K562 (cell line): ENCODE data around the gene SCEL.

Experiments used
- BMI1 ChIP-seq: fragments of 150-350 bp; IDR thresholded peaks from 2 replicates; pipeline ENCODE4 v1.6.1; 2014; ENCODE audit warnings: low read length
- CHD4 ChIP-seq: fragments of 200-600 bp; sonication (generic); IDR thresholded peaks from 3 replicates; pipeline ENCODE4 v1.6.1; 2012; ENCODE audit warnings: low read depth, mild to moderate bottlenecking, mixed read lengths, low read length, inconsistent platforms; ENCODE audit not compliant: insufficient read depth, insufficient replicate concordance, poor library complexity, severe bottlenecking
- CTCF ChIP-seq, 3 experiments: IDR thresholded peaks in 2 of 3; conservative IDR thresholded peaks in 1 of 3; 2 replicates each; pipeline ENCODE4 v1.5.1; 2011 to 2012; ENCODE audit warnings: low read length in 3 of 3, mild to moderate bottlenecking in 3 of 3, control low read depth in 2 of 3, improper control_type of control experiment in 1 of 3, inconsistent platforms in 1 of 3, low read depth in 1 of 3, mixed read lengths in 1 of 3, moderate library complexity in 1 of 3; ENCODE audit not compliant: insufficient read depth in 2 of 3
- EZH2 ChIP-seq: IDR thresholded peaks from 2 replicates; pipeline ENCODE4 v1.6.1; 2012; ENCODE audit warnings: low read depth, mild to moderate bottlenecking, inconsistent platforms, low read length, borderline replicate concordance
- HNRNPLL ChIP-seq: fragments of 200-400 bp; formaldehyde crosslinking; IDR thresholded peaks from 2 replicates; pipeline ENCODE4 v1.6.1; 2017; ENCODE audit warnings: low read length, low read depth, mild to moderate bottlenecking; ENCODE audit not compliant: poor library complexity, severe bottlenecking
- NRF1 ChIP-seq, 2 experiments: fragments of 450-650 bp; IDR thresholded peaks in 1 of 2; conservative IDR thresholded peaks in 1 of 2; 2 replicates each; pipeline ENCODE4 v1.6.1; 2014; ENCODE audit warnings: mild to moderate bottlenecking in 2 of 2
- ZBTB12 ChIP-seq: fragments of 250-450 bp; sonication (Bioruptor Pico); IDR thresholded peaks from 2 replicates; pipeline ENCODE4 v1.4.0; 2020
- ZFP30 ChIP-seq: fragments of 250-450 bp; sonication (Bioruptor Pico); IDR thresholded peaks from 2 replicates; pipeline ENCODE4 v1.8.0; 2022; ENCODE audit warnings: moderate library complexity, mild to moderate bottlenecking, inconsistent platforms, borderline replicate concordance
- ZNF764 ChIP-seq: fragments of 250-450 bp; sonication (Bioruptor Pico); IDR thresholded peaks from 2 replicates; pipeline ENCODE4 v1.4.0; 2020; ENCODE audit warnings: low read depth, mild to moderate bottlenecking, moderate library complexity
- TF ChIP-seq, protein P1 (sequence below): sonication (generic); formaldehyde crosslinking; IDR thresholded peaks from 2 replicates; pipeline ENCODE4 v1.8.1; 2023; ENCODE audit warnings: mild to moderate bottlenecking, missing genetic modification reagents
- TF ChIP-seq, protein P2 (sequence below): sonication (generic); formaldehyde crosslinking; IDR thresholded peaks from 2 replicates; pipeline ENCODE4 v1.9.0; 2022; ENCODE audit warnings: mild to moderate bottlenecking, missing genetic modification reagents

DNA sequence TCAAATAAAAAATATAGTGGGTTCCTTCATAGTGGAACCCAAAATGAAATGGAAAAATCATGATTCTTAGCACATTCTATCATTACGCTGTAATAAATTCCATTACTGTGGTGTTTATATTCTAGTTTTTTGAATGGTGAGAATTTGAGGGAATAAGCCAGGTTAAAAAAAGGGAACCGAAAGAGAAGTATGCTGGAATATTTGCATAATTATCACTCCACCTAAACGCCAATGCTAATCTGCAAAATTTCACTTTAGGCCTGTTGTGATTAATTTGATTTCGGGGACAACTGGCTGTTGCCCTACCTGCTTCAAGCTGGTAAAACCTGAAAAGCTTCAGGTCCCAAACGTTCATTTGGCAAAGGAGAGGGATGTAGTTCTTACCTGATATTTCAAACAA lies 32.1 kb upstream of the SCEL start:
- TF ChIP-seq CTCF (IDR thresholded peaks at IDR 0.05 in 2 of 3, conservative IDR thresholded peaks at IDR 0.05 in 1 of 3; ENCODE audit: insufficient read depth in 2 of 3, low read depth in 1 of 3, low read length in 3 of 3) (no peak), ZBTB12 (no peak), NRF1 (conservative IDR thresholded peaks at IDR 0.05 in 1 of 2, IDR thresholded peaks at IDR 0.05 in 1 of 2) (no peak), ZNF764 (no peak), EZH2 (no peak), BMI1 (no peak), CHD4 (no peak), HNRNPLL (no peak), ZFP30 (CRISPR knock-in tag) (no peak)
- TF ChIP-seq, protein P1, sequence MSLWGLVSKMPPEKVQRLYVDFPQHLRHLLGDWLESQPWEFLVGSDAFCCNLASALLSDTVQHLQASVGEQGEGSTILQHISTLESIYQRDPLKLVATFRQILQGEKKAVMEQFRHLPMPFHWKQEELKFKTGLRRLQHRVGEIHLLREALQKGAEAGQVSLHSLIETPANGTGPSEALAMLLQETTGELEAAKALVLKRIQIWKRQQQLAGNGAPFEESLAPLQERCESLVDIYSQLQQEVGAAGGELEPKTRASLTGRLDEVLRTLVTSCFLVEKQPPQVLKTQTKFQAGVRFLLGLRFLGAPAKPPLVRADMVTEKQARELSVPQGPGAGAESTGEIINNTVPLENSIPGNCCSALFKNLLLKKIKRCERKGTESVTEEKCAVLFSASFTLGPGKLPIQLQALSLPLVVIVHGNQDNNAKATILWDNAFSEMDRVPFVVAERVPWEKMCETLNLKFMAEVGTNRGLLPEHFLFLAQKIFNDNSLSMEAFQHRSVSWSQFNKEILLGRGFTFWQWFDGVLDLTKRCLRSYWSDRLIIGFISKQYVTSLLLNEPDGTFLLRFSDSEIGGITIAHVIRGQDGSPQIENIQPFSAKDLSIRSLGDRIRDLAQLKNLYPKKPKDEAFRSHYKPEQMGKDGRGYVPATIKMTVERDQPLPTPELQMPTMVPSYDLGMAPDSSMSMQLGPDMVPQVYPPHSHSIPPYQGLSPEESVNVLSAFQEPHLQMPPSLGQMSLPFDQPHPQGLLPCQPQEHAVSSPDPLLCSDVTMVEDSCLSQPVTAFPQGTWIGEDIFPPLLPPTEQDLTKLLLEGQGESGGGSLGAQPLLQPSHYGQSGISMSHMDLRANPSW (CRISPR knock-in tag): no peak
- TF ChIP-seq, protein P2, sequence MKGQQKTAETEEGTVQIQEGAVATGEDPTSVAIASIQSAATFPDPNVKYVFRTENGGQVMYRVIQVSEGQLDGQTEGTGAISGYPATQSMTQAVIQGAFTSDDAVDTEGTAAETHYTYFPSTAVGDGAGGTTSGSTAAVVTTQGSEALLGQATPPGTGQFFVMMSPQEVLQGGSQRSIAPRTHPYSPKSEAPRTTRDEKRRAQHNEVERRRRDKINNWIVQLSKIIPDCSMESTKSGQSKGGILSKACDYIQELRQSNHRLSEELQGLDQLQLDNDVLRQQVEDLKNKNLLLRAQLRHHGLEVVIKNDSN (CRISPR knock-in tag): no peak
